Activated CD4-positive, alpha-beta T cell treated with anti-CD3 and anti-CD28 coated beads, Interleukin-10, Interleukin-2, amounts not matched to agents 100 ng/mL and 50 ng/mL, durations not matched to agents 16 hours and 8 hours (primary cell): ENCODE measurements around the gene BCL2L1.
"Not testable (repeated sequence)": the region's sequence is repeated elsewhere in the genome, so short reads cannot be mapped to it uniquely, and the experiment has no call there.

Experiments used
- DNase-seq: peaks from one replicate; pipeline ENCODE4 v3.0.0-alpha.2; 2020

BCL2L1 gene

DNA sequence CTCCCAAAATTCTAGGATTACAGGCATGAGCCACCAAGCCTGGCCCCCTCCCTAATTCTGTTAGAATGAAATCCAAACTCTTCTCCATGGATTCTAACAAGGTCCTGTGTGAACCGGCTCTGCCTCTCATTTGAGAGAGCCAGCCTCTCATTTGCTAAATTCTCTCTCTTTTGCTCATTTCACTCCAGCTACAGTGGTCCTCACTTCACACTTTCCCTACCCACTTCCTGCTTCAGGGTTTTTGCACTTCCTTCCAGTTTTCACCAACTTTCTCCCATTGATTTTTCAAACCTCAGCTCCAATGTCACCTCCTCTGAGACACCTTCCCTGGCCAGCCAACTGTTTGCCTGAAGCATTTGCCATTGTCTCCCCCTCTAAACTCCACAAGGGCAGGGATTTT, 79.8 kb downstream of the BCL2L1 start:
- DNase-seq, result peak; percentile 34

DNA sequence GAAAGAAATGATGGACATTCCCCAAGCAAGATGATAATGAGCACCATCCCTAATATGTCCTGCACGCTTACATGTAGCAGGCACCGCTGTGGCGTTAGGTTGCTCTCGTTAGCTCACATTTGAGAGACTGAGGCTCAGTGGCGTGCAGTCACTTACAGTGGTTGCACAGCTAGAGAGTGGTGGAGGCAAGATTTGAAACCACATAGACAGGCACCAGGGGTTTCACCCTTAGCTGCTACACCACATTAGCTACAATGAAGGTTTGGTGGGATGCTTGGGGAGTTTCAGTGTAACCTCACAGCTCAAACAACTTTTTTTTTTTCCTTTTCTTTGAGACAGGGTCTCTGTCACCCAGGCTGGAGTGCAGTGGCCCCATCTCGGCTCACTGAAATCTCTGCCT, 81.3 kb downstream of the BCL2L1 start:
- DNase-seq, result no peak

DNA sequence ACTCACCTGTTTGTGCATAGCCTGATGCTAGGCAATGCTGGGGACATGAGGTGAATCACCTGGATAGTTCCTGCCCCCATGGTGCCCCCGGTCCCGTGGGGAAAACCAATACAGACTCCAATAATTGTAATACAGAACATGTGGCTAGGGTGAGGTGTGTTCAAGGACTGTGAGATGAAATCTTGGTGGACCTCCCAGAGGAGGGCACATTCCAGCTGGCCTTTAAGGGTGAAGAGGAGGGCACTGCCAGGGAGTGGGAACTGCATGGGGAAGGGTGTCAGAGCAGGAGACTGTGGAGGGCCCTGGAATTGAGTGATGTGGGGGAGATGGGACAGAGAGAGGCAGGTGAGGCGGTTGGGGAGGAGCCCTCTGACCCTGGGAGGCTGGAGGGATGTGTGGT, 82.4 kb downstream of the BCL2L1 start:
- DNase-seq, result no peak

GRCh38 chr20:31638816-31639215, 83.9 kb downstream of the BCL2L1 start:
- DNase-seq, result no peak

DNA sequence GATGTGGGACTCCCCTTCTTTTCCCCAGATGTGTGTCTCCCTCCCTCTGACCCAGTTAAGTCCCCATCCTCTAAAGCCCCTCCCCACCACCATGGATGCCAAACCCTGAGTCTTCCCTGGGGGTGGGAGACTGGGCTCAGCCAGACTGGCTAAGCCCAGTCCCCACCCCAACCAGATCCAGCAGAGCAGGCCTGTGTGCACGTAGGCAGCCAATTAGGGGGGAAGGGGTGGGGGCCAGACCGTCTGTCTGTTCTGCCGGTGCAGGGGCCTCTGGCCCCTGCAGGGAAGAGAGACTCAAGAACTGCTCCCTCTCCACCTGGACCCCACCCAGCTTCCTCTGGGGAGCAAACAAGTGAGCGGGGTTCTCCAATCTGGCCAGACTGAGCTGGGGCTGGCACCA, 84.4 kb downstream of the BCL2L1 start:
- no peak for DNase-seq

- no peak for DNase-seq
Observed at GRCh38 chr20:31637660-31638059, 85.0 kb downstream of the BCL2L1 start, which contains the start of gene COX4I2. Gene COX4I2 (plus strand): TSS chr20:31637912. CDS start chr20:31639018, 1,106 bp downstream.

- no peak for DNase-seq
Observed at GRCh38 chr20:31633339-31633914, 89.2 kb downstream of the BCL2L1 start.

GRCh38 chr20:31632548-31633338, 89.9 kb downstream of the BCL2L1 start:
- no peak for DNase-seq

- DNase-seq, result no peak
Observed at GRCh38 chr20:31630187-31630790, 92.4 kb downstream of the BCL2L1 start.

- DNase-seq, result not testable (repeated sequence)
Observed at GRCh38 chr20:31628057-31628456, 94.6 kb downstream of the BCL2L1 start.

- not testable (repeated sequence) for DNase-seq
Observed at GRCh38 chr20:31626534-31626933, 96.1 kb downstream of the BCL2L1 start.

GRCh38 chr20:31623123-31623505, 99.6 kb downstream of the BCL2L1 start:
- DNase-seq, result not testable (repeated sequence)

GRCh38 chr20:31620246-31620645, 102.4 kb downstream of the BCL2L1 start:
- DNase-seq, result no peak

- no peak for DNase-seq
Observed at GRCh38 chr20:31617432-31618104, 105.1 kb downstream of the BCL2L1 start.

- DNase-seq, result no peak
Observed at GRCh38 chr20:31615416-31615815, 107.3 kb downstream of the BCL2L1 start.
